GM11168 (cell line): Measurements from ENCODE around the gene KNTC1.
"Not testable (repeated sequence)": the region's sequence is repeated elsewhere in the genome, so short reads cannot be mapped to it uniquely, and the experiment has no call there.

Experiments used
- in situ Hi-C: fragments of 300-500 bp; cut with MboI; formaldehyde crosslinking; loops from one replicate; pipeline ENCODE4 v1.12.0; 2022; ENCODE audit warnings: low sequenced_read_pairs; ENCODE audit not compliant: unreplicated experiment

Gene KNTC1

DNA sequence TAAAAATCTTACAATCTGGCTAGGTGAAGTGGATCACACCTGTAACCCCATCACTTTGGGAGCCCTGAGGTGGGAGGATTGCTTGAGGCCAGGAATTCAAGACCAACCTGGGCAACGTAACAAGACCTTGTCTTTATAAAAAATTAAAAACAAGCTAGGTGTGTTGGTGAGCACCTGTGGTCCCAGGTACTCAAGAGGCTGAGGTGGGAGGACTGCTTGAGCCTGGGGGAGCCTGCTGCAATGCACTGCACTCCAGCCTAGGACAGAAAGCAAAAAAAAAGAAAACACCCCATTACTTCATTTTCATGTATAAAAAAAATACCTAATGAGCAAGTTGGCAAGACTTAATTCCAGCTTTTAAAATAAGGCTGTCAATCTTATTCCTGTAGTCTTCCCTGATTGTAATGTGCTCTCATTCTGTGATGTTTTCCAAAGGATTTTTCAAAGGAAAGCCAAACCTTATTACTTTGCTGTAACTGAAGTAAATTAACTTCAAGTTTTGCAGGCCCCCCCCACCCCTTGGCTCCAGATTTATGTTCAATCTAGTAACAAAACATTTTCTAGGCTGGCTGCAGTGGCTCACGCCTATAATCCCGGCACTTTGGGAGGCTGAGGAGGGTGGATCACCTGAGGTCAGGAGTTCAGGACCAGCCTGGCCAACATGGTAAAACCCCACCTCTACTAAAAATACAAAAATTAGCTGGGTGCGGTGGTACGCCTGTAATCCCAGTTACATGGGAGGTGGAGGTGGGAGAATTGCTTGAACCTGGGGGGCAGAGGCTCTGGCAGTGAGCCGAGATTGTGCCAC lies 23.1 kb upstream of the KNTC1 start:
- in situ Hi-C loops = no loop called here

DNA sequence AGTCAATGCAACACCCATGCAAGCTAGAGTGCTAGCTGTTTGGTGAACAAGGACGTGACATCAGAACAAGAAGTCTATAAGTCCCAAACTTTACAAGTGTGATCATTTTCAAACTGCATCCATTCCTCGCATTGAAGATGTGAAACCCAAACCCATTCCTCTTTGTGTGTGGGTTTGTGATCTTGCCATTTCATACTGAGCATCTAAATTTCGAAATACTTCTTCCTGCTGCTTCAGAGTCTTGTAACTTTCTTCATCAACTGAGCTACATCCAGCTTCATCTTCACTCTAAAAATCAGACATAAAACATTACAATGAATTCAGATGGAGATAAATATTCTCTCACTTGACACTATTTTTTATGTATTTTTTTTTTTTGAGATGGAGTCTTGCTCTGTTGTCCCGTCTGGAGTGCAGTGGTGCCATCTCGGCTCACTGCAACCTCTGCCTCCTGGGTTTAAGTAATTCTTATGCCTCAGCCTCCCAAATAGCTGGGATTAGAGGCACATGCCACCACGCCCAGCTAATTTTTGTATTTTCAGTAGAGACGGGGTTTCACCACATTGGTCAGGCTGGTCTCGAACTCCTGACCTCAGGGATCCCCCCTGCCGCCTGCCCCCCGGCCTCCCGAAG lies 21.5 kb upstream of the KNTC1 start:
- in situ Hi-C loops = no loop called here

DNA sequence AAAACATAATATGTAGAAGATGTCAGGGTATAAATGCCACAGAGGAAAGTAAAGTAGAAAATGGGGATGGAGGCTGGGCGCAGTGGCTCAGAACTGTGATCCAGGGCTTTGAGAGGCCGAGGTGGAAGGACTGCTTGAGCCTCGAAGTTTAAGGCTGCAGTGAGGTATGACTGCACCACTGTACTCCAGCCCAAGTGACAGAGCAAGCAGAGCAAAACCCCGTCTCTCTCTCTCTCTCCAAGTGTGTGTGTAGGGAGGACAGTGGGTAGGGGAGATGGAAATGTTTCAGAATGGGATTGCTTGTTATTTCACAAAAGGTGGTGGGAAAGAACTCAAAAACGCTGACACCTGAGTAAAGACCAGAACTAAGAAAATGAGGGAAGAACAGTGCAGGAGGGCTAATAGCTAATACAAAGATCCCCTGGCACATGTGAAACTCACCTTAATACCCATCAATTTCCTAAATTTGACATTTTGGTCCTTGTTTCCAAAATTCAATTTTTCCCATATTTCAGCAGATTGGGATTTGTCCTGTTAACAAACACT lies 20.6 kb upstream of the KNTC1 start:
- in situ Hi-C loops = no loop called here

DNA sequence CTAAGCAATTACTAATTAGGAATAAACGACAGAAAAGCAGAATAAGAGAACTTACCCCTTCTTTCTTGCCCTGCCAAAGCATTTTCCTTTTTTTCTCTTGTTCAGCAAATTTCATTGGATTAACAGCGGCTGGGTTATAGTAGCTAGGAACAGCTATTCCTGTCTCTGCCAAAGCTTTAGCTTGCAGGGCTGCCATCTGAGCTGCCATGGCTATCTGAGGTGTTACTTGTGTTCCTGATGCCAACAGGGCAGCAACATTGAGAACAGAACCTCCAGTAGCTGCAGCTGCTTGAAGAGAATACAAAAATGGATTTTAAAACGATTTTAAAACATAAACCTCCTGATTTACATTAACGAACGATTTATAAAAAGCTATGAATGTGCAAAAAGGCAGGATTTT lies 18.9 kb upstream of the KNTC1 start:
- in situ Hi-C loops = no loop called here

DNA sequence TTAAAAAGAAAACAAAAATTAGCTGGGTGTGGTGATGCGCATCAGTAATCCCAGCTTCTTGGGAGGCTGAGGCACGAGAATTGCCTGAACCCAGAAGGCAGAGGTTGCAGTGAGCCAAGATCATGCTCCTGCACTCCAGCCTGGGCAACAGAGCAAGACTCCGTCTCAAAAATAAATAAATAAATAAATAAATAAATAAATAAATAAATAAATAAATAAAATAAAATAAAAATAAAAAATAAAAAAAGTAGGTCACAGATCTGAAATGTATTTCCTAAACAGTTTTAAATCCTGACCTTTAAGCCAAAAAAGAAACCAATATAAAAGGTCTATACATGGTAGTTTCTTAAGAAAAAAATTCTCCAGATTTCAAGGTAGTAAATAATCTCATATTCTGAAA lies 14.0 kb upstream of the KNTC1 start:
- in situ Hi-C loops = not testable (repeated sequence)

DNA sequence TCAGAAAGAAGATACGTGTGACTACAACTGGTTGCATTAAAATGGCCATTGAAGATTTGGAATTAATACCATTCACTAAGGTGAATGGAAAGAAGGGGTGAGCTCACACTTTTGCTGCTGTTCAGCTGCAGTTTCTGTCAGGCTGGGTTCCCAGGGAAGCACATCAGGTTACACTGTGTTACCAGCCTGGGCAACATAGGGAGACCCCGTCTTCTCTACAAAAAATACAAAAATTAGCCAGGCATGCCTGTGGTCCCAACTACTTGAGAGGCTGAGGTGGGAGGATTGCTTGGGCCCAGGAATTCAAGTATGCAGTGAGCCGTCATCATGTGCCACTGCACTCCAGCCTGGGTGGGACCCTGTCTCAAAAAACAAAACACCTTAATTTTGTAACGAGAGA lies 13.4 kb upstream of the KNTC1 start:
- in situ Hi-C loops = no loop called here

DNA sequence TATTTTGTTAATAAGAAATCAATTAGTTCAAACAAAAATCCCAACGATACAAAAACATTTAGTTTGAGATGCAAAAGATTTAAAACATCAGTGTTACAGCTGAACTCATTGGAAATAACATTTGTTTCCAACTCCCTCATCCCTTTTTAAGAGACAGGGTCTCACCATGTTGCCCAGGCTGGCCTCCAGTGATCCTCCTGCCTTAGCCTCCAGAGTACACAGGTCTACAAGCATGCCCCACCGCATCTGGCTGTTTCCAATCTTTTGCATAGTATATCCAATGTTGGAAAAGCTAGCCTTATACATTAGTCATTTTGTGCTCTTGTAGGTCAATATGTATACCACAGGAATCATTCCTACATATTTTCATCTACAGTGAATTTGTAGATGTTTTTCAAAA lies 11.8 kb upstream of the KNTC1 start:
- in situ Hi-C loops = no loop called here

DNA sequence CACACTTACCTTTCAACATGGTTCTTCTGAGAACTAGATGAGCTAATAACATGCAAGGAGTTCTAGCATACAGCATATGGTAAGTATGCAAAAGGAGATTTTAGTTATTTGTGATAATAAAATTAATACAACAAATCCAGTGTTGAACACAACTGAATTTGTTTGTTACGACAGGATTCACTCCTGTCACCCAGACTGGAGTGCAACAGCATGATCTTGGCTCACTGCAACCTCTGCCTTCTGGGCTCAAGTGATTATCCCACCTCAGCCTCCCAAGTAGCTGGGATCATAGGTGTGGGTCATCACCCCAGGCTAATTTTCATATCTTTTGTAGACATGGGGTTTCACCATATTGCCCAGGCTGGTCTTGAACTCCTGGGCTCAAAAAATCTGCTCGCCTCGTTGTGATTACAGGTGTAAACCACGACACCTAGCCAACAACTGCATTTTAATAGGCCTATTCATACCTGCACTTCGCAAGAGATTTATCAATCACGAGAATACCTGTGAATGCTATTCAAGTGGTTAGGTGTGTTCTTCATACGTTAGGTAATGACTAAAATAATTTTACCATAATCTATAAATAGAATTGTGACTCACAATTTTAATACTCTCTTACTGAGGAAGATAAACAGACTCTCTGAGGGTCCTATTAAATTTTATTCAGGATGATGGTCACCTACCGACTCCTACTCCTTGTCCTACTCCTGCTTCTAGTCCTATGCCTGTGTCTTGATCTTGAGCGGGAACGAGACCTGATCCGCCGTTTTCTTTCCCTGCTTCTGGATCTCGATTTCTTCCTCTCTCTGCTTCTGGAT lies 10.3 kb upstream of the KNTC1 start:
- in situ Hi-C loops = no loop called here

DNA sequence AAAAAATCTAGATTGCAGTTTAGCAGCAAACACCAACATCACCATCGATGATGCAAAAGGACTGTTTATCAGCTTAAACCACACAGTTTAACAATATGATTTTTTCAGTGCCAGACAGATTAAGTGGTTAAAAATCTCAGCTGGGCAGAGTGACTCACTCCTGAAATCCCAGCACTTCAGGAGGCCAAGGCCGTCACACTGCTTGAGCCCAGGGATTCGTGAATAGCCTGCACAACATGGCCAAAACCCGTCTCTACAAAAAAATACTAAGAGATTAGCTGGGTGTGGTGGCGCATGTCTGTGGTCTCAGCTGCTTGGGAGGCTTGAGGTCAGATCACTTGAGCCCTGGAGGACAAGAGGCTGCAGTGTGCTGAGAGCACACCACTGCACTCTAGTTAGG lies 9.2 kb upstream of the KNTC1 start:
- in situ Hi-C loops = no loop called here

DNA sequence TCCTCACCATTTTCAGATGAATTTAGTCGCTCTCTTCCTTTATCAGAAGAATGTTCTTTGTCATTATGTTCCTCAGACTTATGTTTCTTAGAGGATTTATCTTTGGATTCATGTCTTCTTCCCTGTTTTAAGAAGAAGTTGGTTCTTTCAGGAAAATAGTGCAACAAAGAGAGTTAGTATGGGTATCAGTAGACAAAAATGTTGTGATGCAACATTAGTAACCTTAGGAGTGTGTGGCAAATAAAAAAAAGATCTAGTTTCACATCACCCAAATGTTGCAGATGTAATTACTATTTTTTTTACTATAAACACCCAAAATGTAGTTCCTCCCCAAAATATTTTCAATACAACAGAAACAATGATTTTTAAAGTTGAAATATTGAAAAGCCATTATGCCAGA lies 8.1 kb upstream of the KNTC1 start:
- in situ Hi-C loops = no loop called here

DNA sequence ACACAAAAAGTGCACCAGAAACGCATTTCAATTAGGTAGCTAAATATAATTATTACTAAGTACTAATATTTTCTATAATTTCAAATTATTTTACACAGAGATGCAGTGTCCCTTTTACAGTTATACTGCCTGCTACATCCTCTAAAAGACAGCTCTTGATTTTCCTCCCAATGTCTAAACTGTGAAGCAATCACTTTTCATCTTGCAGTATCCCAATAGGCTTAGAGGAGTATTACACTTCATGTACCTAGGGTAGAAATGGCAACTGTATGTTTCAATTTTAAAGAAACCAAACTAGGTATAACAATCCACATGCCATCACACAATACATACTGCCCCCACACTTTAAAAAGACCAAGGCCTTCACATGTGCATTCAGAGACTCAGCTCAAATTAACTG lies 7.6 kb upstream of the KNTC1 start:
- in situ Hi-C loops = no loop called here

DNA sequence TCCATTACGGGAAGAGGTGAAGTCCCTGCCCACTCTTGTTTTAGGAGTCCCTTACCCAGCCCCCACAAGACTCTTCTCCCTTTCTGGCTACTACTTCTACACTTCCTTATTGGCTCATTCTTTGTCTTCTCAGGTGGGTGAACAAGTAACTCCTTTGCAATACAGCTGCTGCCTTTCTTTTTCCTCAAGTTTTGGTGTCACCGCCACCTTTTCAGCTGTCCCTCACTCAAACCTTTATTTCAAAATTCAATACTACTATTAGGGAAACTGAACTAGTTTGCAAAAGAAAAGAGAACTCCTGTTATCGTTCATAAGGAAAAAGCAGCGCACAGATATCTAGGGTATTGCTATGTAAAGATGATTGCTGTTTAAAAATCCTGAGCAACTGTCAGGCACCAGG lies 6.4 kb upstream of the KNTC1 start:
- in situ Hi-C loops = no loop called here

DNA sequence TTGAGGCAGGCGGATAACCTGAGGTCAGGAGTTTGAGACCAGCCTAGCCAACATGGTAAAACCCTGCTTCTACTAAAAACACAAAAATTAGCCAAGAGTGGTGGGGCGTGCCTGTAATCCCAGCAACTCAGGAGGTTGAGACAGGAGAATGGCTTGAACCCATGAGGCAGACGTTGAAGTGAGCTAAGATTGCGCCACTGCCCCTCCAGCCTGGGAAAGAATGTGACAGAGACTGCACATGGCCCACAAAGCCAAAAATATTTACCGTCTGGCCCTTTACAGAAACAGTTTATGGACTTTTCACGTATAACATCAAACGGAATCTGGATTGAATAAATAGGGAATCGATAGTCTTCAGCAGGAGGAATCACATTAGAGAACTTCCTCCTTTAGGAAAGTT lies 3.8 kb upstream of the KNTC1 start:
- in situ Hi-C loops = no loop called here

DNA sequence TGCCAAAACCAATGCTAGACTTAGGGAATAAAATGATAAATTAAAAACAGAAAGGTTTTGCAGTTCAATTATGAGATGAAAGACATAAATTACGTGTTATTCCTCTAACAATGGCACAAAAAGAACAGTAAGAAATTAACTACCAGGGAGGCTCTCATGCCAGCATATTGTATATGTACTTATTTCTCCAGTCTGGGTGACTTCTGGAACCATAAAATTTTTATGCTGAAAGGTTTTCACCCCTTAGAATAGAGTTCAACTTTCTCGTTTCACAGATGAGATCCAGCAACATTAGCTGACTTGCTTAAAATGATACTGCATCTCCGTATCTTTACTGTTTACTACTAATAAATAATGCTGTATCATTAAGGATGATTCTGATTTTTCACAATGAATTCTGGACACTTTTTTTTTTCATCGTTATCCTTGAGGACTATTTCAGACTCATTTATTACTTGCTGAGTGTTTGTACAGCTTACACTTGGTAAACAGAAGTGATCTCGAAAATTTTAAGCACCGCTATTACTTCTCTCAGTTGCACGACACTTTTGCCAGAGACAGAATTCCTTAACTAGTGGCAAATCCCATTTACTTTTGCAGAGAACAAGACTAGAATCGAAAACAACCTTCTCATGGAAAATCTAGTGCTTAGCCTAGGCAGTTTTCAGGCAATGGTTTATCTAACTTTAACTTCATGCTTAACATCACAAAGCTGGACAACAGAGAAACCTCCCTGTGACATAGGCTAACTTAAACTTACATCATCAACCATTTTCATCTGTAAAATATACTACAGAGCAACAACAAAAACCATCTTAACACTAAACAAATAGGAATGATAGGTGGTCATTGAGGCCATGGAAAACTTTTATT lies 3.0 kb upstream of the KNTC1 start:
- in situ Hi-C loops = no loop called here

DNA sequence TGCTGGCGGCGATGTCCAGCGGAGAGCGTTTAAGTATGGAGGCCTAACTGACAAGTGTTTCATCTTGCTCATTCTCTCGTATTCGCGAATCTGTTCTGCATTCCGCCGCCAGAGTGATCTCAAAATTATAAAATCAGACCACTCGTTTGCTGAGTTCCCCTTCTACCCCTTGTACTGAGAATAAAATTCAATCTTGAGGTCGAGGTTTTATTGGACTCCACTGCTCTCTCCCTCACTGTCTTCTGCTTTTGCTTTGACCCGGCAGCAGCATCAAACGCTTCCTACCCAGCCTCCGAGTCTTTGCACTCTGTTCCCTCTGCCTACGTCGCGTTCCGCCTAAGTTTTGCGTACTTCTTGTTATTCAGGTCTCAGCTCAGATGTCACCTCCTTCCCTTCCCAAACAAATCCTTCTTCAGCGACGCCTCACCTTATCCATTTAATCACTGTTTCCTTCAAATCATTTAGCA lies 462 bp downstream of the KNTC1 start:
- in situ Hi-C loops = no loop called here

DNA sequence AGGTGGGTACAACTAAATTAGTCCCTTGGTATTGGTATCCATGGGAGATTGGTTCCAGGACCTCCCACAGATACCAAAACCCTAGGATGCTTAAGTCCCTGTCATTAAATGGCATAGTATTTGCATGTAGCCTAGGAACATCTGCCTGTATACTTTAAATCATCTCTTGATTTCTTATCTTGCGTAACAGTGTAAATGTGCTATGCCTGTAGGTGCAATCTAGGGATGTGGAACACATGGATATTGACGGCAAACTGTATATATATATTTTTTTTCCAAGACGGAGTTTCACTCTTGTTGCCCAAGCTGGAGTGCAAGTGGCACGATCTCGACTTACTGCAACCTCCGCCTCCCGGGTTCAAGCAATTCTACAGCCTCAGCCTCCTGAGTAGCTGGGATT lies 1.5 kb downstream of the KNTC1 start:
- in situ Hi-C loops = no loop called here

DNA sequence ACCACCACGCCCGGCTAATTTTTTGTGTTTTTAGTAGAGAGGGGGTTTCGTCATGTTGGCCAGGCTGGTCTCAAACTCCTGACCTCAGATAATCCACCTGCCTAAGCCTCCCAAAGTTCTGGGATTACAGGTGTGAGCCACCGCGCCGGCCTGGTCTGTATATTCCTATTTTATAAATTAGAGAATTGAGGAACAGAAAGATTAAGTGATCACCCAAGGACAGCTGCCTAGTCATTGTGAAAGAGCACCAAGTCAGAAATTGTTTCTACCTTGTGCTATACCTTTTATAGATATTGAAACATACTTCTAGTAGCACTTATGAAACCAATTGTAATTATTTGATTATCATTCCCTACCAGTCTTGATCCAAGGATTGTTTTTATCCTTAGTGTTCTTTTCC lies 1.9 kb downstream of the KNTC1 start:
- in situ Hi-C loops = no loop called here

DNA sequence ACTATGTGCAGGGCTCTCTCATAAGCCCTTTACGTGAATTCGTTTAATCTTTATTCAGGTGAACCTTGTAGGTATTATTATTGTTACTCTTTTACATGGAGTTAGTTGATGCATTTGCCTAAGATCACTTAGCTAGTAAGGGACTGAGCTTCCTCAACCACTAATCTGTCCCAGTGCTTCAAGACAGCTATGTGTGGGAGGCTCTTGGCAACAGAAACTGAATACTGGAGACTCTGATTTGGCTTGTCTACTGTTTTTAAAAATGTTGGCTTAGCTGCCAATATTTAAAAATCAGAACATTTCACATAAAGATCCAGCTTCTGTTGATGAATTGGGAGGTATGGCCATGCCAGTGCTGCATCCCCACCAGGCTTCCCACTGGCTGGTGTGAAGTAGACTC lies 6.8 kb downstream of the KNTC1 start:
- in situ Hi-C loops = no loop called here

DNA sequence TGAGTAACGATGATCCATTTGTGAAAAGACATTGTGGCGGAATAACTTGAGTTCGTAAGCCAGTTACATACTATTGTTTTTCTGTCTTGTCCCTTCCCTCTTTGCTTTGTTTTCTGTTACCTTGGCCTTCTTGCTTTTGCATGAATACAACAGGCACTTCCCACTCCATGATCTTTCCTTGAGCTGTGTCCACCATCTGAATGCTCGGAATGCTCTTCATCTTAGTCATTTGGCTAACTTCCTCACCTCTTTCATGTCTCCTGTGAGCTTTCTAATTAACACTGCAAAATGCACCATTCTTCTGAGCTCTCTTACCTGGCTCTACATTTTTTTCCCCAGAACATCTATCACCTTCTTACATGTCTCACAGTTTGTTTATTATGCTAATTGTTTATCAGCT lies 10.0 kb downstream of the KNTC1 start:
- in situ Hi-C loops = no loop called here

DNA sequence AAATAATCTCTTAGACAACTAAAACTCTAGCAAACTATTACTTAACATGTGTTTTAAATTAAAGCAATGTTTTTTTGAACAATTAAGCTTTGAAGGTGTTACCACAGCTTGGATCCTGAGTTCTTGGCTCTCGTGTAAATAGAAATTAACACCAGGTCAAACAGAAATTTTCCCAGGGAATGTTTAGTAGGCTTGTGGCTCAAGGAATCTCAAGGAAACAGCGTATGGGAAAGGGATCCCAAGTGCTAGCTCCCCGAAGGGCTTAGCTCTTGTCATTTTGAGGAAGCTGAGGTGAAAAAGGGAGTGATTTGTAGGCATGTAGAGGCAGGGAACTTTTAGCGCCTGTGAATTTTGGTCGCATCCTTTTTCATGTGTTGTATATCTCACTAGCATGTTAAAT lies 11.4 kb downstream of the KNTC1 start:
- in situ Hi-C loops = no loop called here
